H1 (cell line): ENCODE measurements around the gene FADD. TPM values are rescaled to one million over a fixed set of nuclear protein-coding genes. Genes with fewer than 3 reads are reported as not detected.

Source experiments
- CTCF ChIA-PET: fragments of 300-600 bp; sonication (Branson Sonifier 250); formaldehyde crosslinking; loops from one replicate; lab custom pipeline; 2021; ENCODE audit not compliant: partially characterized antibody; lab: Charles Lee
- POLR2A ChIA-PET: fragments of 300-600 bp; sonication (Branson Sonifier 250); formaldehyde crosslinking; loops from one replicate; lab custom pipeline; 2021; ENCODE audit warnings: inconsistent platforms; ENCODE audit not compliant: partially characterized antibody; lab: Charles Lee
- DNase-seq, 2 experiments: peaks; one replicate each; pipeline versions ENCODE4 v3.0.0 to v3.0.0-alpha.2; 2010 to 2022; ENCODE audit warnings: low spot score in 2 of 2, low read depth in 1 of 2, mixed read lengths in 1 of 2
- FAIRE-seq: peaks from 2 replicates; lab custom pipeline; 2011; peaks lifted over from hg19 to GRCh38; lab: Jason Lieb, UNC
- H2AFZ ChIP-seq: 2 replicates; pipeline ENCODE4 v1.8.1; 2012; ENCODE audit warnings: low read length, inconsistent platforms
- H2AK5ac ChIP-seq: 2 replicates; pipeline ENCODE4 v1.6.1; 2013; ENCODE audit warnings: low read depth, low read length
- H2BK120ac ChIP-seq: replicated peaks from 2 replicates; pipeline ENCODE3; 2013; ENCODE audit warnings: low read depth, low read length, inconsistent platforms
- H2BK12ac ChIP-seq: 2 replicates; pipeline ENCODE4 v1.6.1; 2013; ENCODE audit warnings: low read depth, low read length
- H2BK15ac ChIP-seq: 2 replicates; pipeline ENCODE4 v1.6.1; 2013; ENCODE audit warnings: low read length
- H2BK20ac ChIP-seq: 2 replicates; pipeline ENCODE4 v1.6.1; 2013; ENCODE audit warnings: low read length
- H2BK5ac ChIP-seq: 2 replicates; pipeline ENCODE4 v1.6.1; 2013; ENCODE audit warnings: low read depth, low read length
- H3K14ac ChIP-seq: 2 replicates; pipeline ENCODE4 v1.6.1; 2013; ENCODE audit warnings: inconsistent platforms; ENCODE audit not compliant: insufficient read length
- H3K18ac ChIP-seq: 2 replicates; pipeline ENCODE4 v1.6.1; 2013; ENCODE audit warnings: low read length; ENCODE audit errors: extremely low read depth
- H3K23ac ChIP-seq: 2 replicates; pipeline ENCODE4 v1.6.1; 2013; ENCODE audit warnings: inconsistent platforms; ENCODE audit not compliant: insufficient read length
- H3K23me2 ChIP-seq: 2 replicates; pipeline ENCODE4 v1.6.1; 2013; ENCODE audit warnings: low read depth, low read length
- H3K27ac ChIP-seq: 2 replicates; pipeline ENCODE4 v1.6.1; 2011; ENCODE audit warnings: low read depth, low read length, inconsistent platforms
- H3K27me3 ChIP-seq, 4 experiments: replicated peaks in 1 of 4; 1 replicate in 1 of 4; 2 replicates in 3 of 4; pipeline versions ENCODE4 v1.6.1 to v1.8.1; 2011 to 2013; ENCODE audit warnings: low read length in 3 of 4, mild to moderate bottlenecking in 3 of 4, inconsistent platforms in 2 of 4, mixed read lengths in 2 of 4, moderate library complexity in 1 of 4; ENCODE audit not compliant: control insufficient read depth in 3 of 4, insufficient read depth in 3 of 4; ENCODE audit errors: extremely low read depth in 1 of 4
- H3K36me3 ChIP-seq, 4 experiments: 2 replicates each; pipeline versions ENCODE4 v1.6.1 to v1.8.1; 2011 to 2013; ENCODE audit warnings: mild to moderate bottlenecking in 4 of 4, low read length in 3 of 4, moderate library complexity in 2 of 4, control low read depth in 1 of 4, inconsistent platforms in 1 of 4; ENCODE audit not compliant: insufficient read depth in 4 of 4, control insufficient read depth in 2 of 4
- H3K4ac ChIP-seq: replicated peaks from 2 replicates; pipeline ENCODE3; 2013; ENCODE audit warnings: low read length, low read depth, mixed read lengths, inconsistent platforms; ENCODE audit not compliant: insufficient read length
- H3K4me1 ChIP-seq, 4 experiments: replicated peaks in 1 of 4; 1 replicate in 1 of 4; 2 replicates in 3 of 4; pipeline versions ENCODE4 v1.6.1 to v1.8.1; 2011 to 2013; ENCODE audit warnings: low read length in 3 of 4, inconsistent platforms in 2 of 4, mixed read lengths in 1 of 4; ENCODE audit not compliant: insufficient read depth in 4 of 4, control insufficient read depth in 3 of 4
- H3K4me2 ChIP-seq, 2 experiments: 2 replicates each; pipeline versions ENCODE4 v1.6.1 to v1.8.1; 2011 to 2013; ENCODE audit warnings: low read depth in 2 of 2, low read length in 2 of 2, control low read depth in 1 of 2, inconsistent platforms in 1 of 2, mild to moderate bottlenecking in 1 of 2; ENCODE audit not compliant: insufficient read depth in 1 of 2
- H3K4me3 ChIP-seq, 4 experiments: fragments of 200-600, 300-600 bp in 1 of 4; sonication (generic), shearing (Covaris generic), sonication (Bioruptor Twin) in 1 of 4; 2 replicates each; pipeline versions ENCODE4 v1.5.1 to v1.8.1; 2011 to 2016; ENCODE audit warnings: low read length in 4 of 4, low read depth in 3 of 4, control low read depth in 2 of 4, inconsistent platforms in 2 of 4, mild to moderate bottlenecking in 2 of 4, mixed read lengths in 1 of 4, moderate library complexity in 1 of 4; ENCODE audit not compliant: insufficient read depth in 2 of 4; ENCODE audit errors: extremely low read depth in 1 of 4
- H3K56ac ChIP-seq: replicated peaks from 2 replicates; pipeline ENCODE3; 2013; ENCODE audit warnings: low read depth, mild to moderate bottlenecking, mixed read lengths, low read length, inconsistent platforms; ENCODE audit not compliant: insufficient read length
- H3K79me1 ChIP-seq: 2 replicates; pipeline ENCODE4 v1.6.1; 2013; ENCODE audit warnings: low read depth, low read length, control low read depth
- H3K79me2 ChIP-seq, 2 experiments: 2 replicates each; pipeline versions ENCODE4 v1.6.1 to v1.8.1; 2012 to 2013; ENCODE audit warnings: low read length in 2 of 2, mild to moderate bottlenecking in 2 of 2, inconsistent platforms in 1 of 2; ENCODE audit not compliant: insufficient read depth in 2 of 2, control insufficient read depth in 1 of 2
- H3K9ac ChIP-seq, 4 experiments: replicated peaks in 1 of 4; 1 replicate in 1 of 4; 2 replicates in 3 of 4; pipeline versions ENCODE4 v1.6.1 to v1.8.1; 2011 to 2013; ENCODE audit warnings: low read depth in 3 of 4, low read length in 3 of 4, control low read depth in 2 of 4, mild to moderate bottlenecking in 2 of 4, moderate library complexity in 2 of 4, inconsistent platforms in 1 of 4; ENCODE audit errors: extremely low read depth in 1 of 4
- H3K9me3 ChIP-seq, 2 experiments: 2 replicates each; pipeline versions ENCODE4 v1.6.1 to v1.8.1; 2012 to 2013; ENCODE audit warnings: mild to moderate bottlenecking in 2 of 2, moderate library complexity in 2 of 2, control low read depth in 1 of 2, inconsistent platforms in 1 of 2, low read depth in 1 of 2, low read length in 1 of 2, mixed read lengths in 1 of 2; ENCODE audit not compliant: insufficient read depth in 2 of 2
- H4K20me1 ChIP-seq, 2 experiments: replicated peaks in 1 of 2; 2 replicates each; pipeline versions ENCODE3 to v1.8.1; 2011 to 2013; ENCODE audit warnings: inconsistent platforms in 2 of 2, low read length in 2 of 2, mild to moderate bottlenecking in 1 of 2; ENCODE audit not compliant: insufficient read depth in 2 of 2, control insufficient read depth in 1 of 2
- H4K5ac ChIP-seq: 2 replicates; pipeline ENCODE4 v1.6.1; 2013; ENCODE audit warnings: low read length, low read depth, mixed read lengths, inconsistent platforms; ENCODE audit not compliant: insufficient read length
- H4K8ac ChIP-seq: 2 replicates; pipeline ENCODE4 v1.8.0; 2013; ENCODE audit warnings: mild to moderate bottlenecking, moderate library complexity, low read length, inconsistent platforms; ENCODE audit not compliant: insufficient read depth; ENCODE audit errors: extremely low read depth
- H4K91ac ChIP-seq: replicated peaks from 2 replicates; pipeline ENCODE3; 2013; ENCODE audit warnings: low read length, mixed read lengths, inconsistent platforms; ENCODE audit not compliant: insufficient read length
- CTBP2 ChIP-seq: IDR thresholded peaks from 2 replicates; pipeline ENCODE4 v1.7.0; 2011; ENCODE audit warnings: borderline replicate concordance, mild to moderate bottlenecking, moderate library complexity, mixed read lengths, low read length; ENCODE audit not compliant: insufficient read depth, insufficient read length
- POLR2AphosphoS5 ChIP-seq: IDR thresholded peaks from 2 replicates; pipeline ENCODE4 v1.6.1; 2011; ENCODE audit warnings: low read depth, low read length
- WGBS, 2 experiments: shearing (Covaris generic) in 1 of 2; methylation state at CpG; one replicate each; pipeline versions ENCODE4 v1.1.6 to v1.1.7; 2013 to 2015; ENCODE audit warnings: low lambda C conversion rate in 2 of 2, mixed read lengths in 2 of 2, inconsistent platforms in 1 of 2, low coverage in 1 of 2, missing lambda C conversion rate in 1 of 2; ENCODE audit not compliant: insufficient replicate concordance in 2 of 2, insufficient coverage in 1 of 2, insufficient read length in 1 of 2; ENCODE audit errors: extremely low coverage in 1 of 2, missing lambda C conversion rate in 1 of 2; 5-methylcytosine and 5-hydroxymethylcytosine counted together
- polyA plus RNA-seq, 7 experiments: library from polyadenylated mRNA; depleted of rRNA in 3 of 7; stranded (reverse) in 5 of 7; unstranded in 2 of 7; fragments of >200 nt in 5 of 7; fragments of 200-250 nt in 2 of 7; gene quantifications; 1 replicate in 5 of 7; 2 replicates in 1 of 7; 4 replicates in 1 of 7; pipeline versions ENCODE4 v1.2.1 to v1.2.3, GENCODE V29; 2011 to 2013; ENCODE audit warnings: missing spikeins in 2 of 7, mixed read lengths in 2 of 7
- total RNA-seq: library from RNA; stranded (reverse); fragmentation: NEBNext Ultra II Directional; extraction: Animal tissue kit (Norgen Biotek cat#: 25700); gene quantifications from 2 replicates; pipeline ENCODE4 v1.2.1, GENCODE V29; 2021
- TF ChIP-seq, protein P1 (sequence below), 3 experiments: IDR thresholded peaks; 1 replicate in 2 of 3; 2 replicates in 1 of 3; pipeline versions ENCODE4 v1.5.1 to v1.6.1; 2011; ENCODE audit warnings: low read length in 3 of 3, mild to moderate bottlenecking in 3 of 3, inconsistent platforms in 2 of 3, low read depth in 1 of 3, moderate library complexity in 1 of 3; ENCODE audit not compliant: insufficient read depth in 1 of 3; ENCODE audit errors: control extremely low read depth in 1 of 3

The FADD gene
- total and polyA plus RNA-seq, 2 of the 8 experiments (the other 6 are each of a cell fraction or from before 2014, with no cell fraction given), result 29.0 to 43.9 TPM

DNA sequence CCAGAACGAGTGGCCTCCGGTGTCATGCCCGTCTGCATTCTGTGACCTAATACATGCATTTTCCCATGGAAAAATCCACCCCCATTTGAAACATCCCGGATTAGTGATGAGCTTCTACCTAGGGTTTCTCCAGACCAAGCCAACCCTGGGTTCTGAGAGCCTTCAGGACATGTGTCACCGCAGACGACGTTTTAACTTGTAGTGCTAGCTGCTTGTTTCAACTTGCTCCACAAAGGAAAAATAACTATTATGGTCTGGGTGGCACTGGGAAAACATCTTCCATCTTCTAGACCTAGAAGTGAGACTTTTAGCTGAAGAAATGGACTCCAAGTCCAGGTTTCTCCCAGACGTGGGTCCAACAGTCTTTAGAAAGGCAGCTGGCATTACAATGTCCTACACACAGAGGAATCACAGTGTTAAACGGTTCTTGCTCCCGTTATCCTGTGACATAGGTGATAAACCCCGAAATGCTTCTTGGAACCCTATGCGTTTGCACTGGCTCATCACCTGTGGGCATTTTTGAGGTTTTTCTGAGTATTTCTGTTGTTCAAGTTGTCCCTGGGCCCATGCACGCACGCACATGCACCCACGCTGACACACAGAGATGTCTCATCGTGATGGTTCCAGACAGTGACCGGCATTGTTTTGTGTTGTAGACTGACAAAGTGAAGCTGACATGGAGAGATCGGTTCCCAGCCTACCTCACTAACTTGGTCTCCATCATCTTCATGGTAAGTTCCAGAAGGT lies 46.6 kb upstream of the FADD start:
- Histone ChIP-seq H3K79me2 (no peaks in the 10 kb centered on the region), H3K56ac (no peak overlapping the region), H4K20me1 (no peaks in the 10 kb centered on the region), H3K36me3 (no peaks in the 10 kb centered on the region), H3K18ac (no peak overlapping the region), H3K4me1 (no peaks in the 10 kb centered on the region; a peak in 2 of 7 replicates), H4K8ac (no peak overlapping the region), H2BK12ac (no peak overlapping the region), H3K4ac (no peak overlapping the region), H3K27me3 (no peaks in the 10 kb centered on the region; a peak in 1 of 7 replicates), H4K91ac (no peak overlapping the region), H2BK20ac (no peak overlapping the region), H2BK120ac (no peak overlapping the region), H2BK15ac (no peak overlapping the region), H3K23ac (no peak overlapping the region), H2AK5ac (no peak overlapping the region), H3K27ac (no peak overlapping the region), H3K9me3 (no peaks in the 10 kb centered on the region), H3K23me2 (no peaks in the 10 kb centered on the region), H3K14ac (no peak overlapping the region), H3K4me3 (no peak overlapping the region), H4K5ac (no peak overlapping the region), H3K4me2 (no peak overlapping the region), H3K9ac (no peak overlapping the region), H2AFZ (no peak overlapping the region), H2BK5ac (no peak overlapping the region), H3K79me1 (no peaks in the 10 kb centered on the region)
- DNase-seq (no peak), FAIRE-seq (no peak)
- ChIA-PET POLR2A (interaction anchor here (1.5 kb wide), 1 partner anchor 13 kb away, joined by 6 read pairs; no protein-coding TSS in a partner anchor), CTCF (interaction anchor here (0.6 to 9.6 kb wide), 18 partner anchors 8 to 247 kb away, joined by 3 to 78 read pairs (median 4); no protein-coding TSS in a partner anchor)
- TF ChIP-seq POLR2AphosphoS5 (no peak), CTBP2 (no peak)
- TF ChIP-seq, protein P1, sequence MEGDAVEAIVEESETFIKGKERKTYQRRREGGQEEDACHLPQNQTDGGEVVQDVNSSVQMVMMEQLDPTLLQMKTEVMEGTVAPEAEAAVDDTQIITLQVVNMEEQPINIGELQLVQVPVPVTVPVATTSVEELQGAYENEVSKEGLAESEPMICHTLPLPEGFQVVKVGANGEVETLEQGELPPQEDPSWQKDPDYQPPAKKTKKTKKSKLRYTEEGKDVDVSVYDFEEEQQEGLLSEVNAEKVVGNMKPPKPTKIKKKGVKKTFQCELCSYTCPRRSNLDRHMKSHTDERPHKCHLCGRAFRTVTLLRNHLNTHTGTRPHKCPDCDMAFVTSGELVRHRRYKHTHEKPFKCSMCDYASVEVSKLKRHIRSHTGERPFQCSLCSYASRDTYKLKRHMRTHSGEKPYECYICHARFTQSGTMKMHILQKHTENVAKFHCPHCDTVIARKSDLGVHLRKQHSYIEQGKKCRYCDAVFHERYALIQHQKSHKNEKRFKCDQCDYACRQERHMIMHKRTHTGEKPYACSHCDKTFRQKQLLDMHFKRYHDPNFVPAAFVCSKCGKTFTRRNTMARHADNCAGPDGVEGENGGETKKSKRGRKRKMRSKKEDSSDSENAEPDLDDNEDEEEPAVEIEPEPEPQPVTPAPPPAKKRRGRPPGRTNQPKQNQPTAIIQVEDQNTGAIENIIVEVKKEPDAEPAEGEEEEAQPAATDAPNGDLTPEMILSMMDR (IDR thresholded peaks at IDR 0.05; ENCODE audit: control extremely low read depth in 1 of 3, insufficient read depth in 1 of 3, low read depth in 1 of 3, low read length in 3 of 3), result no peak
- WGBS, 2 experiments, result 94% methylated on average over 18 of the region's 18 CpGs; no CpG with 5 or more reads in 1 of the 2 experiments
